HG02588 (cell line): ENCODE measurements around the gene CHID1.
A peak's percentile ranks its signal among the peaks of the same experiment; 100 is the strongest.

ENCODE experiments used
- ATAC-seq: cut with Tn5 transposase; IDR thresholded peaks from one replicate; pipeline ENCODE4 v1.9.1; 2021; ENCODE audit warnings: mild to moderate bottlenecking, moderate library complexity; ENCODE audit not compliant: unreplicated experiment

CHID1 gene

GRCh38 chr11:827146-827896, 83.3 kb downstream of the CHID1 start:
- ATAC-seq = peak; percentile 29

GRCh38 chr11:826836-827145, 83.8 kb downstream of the CHID1 start:
- no peak for ATAC-seq

GRCh38 chr11:826227-826621, 84.4 kb downstream of the CHID1 start:
- ATAC-seq = no peak

- ATAC-seq = no peak
Measured at GRCh38 chr11:825366-826226, 85.0 kb downstream of the CHID1 start.

GRCh38 chr11:824942-825341, 85.7 kb downstream of the CHID1 start:
- no peak for ATAC-seq

GRCh38 chr11:824292-824880, 86.2 kb downstream of the CHID1 start:
- ATAC-seq = no peak

- no peak for ATAC-seq
Measured at GRCh38 chr11:823441-824291, 86.9 kb downstream of the CHID1 start.

- no peak for ATAC-seq
Measured at GRCh38 chr11:821512-822371, 88.9 kb downstream of the CHID1 start.

- no peak for ATAC-seq
Measured at GRCh38 chr11:820655-821511, 89.7 kb downstream of the CHID1 start.

- ATAC-seq = peak; percentile 54
Measured at GRCh38 chr11:819943-820649, 90.5 kb downstream of the CHID1 start.

- peak; percentile 58 for ATAC-seq
Measured at GRCh38 chr11:819129-819931, 91.3 kb downstream of the CHID1 start.

GRCh38 chr11:818396-819128, 92.0 kb downstream of the CHID1 start, which contains the start of gene PNPLA2:
PNPLA2 (plus strand) TSS chr11:818914; CDS start chr11:819719, 805 bp downstream.
- no peak for ATAC-seq
